C4-2B (cell line): ENCODE results near the gene TMPRSS9.

Experiments used
- CTCF ChIP-seq: fragments of 450-650 bp; conservative IDR thresholded peaks from 2 replicates; pipeline ENCODE4 v1.5.1; 2017; ENCODE audit warnings: mild to moderate bottlenecking
- ZFX ChIP-seq: fragments of 450-650 bp; IDR thresholded peaks from 2 replicates; pipeline ENCODE4 v1.6.1; 2017

- TF ChIP-seq CTCF, result no peak
- no peak for TF ChIP-seq ZFX
Observed at GRCh38 chr19:2389594-2389993, 29.5 kb downstream of the TMPRSS9 start.
